Endometrium (tissue), 2 donors: ENCODE results near the gene GBE1.

Experiments
- FAIRE-seq: peaks from 2 replicates; lab custom pipeline; 2012; peaks lifted over from hg19 to GRCh38; lab: Jason Lieb, UNC
- donor health status: control.
- donor health status: control.

The GBE1 gene

GRCh38 chr3:81621277-81621676 lies 140.2 kb downstream of the GBE1 start:
- FAIRE-seq, result no peak

- no peak for FAIRE-seq
Observed at GRCh38 chr3:81620849-81621248, 140.6 kb downstream of the GBE1 start.

GRCh38 chr3:81612768-81613167 lies 148.7 kb downstream of the GBE1 start:
- FAIRE-seq, result no peak

GRCh38 chr3:81602781-81603180 lies 158.7 kb downstream of the GBE1 start:
- FAIRE-seq, result no peak

GRCh38 chr3:81601707-81602305 lies 159.6 kb downstream of the GBE1 start:
- no peak for FAIRE-seq

- no peak for FAIRE-seq
Observed at GRCh38 chr3:81592101-81592500, 169.3 kb downstream of the GBE1 start.

- no peak for FAIRE-seq
Observed at GRCh38 chr3:81585937-81586336, 175.5 kb downstream of the GBE1 start.

GRCh38 chr3:81585056-81585455 lies 176.4 kb downstream of the GBE1 start:
- FAIRE-seq, result no peak

- FAIRE-seq, result no peak
Observed at GRCh38 chr3:81581966-81582599, 179.4 kb downstream of the GBE1 start.

GRCh38 chr3:81580355-81580754 lies 181.1 kb downstream of the GBE1 start:
- no peak for FAIRE-seq

GRCh38 chr3:81579744-81580143 lies 181.7 kb downstream of the GBE1 start:
- FAIRE-seq, result no peak

GRCh38 chr3:81572201-81572756 lies 189.2 kb downstream of the GBE1 start:
- peak; percentile 82 for FAIRE-seq

GRCh38 chr3:81568378-81568777 lies 193.1 kb downstream of the GBE1 start:
- FAIRE-seq, result no peak

- no peak for FAIRE-seq
Observed at GRCh38 chr3:81565041-81565440, 196.4 kb downstream of the GBE1 start.

GRCh38 chr3:81558106-81558505 lies 203.3 kb downstream of the GBE1 start:
- FAIRE-seq, result peak; percentile 59

- FAIRE-seq, result no peak
Observed at GRCh38 chr3:81554801-81555200, 206.6 kb downstream of the GBE1 start.

- FAIRE-seq, result no peak
Observed at GRCh38 chr3:81554388-81554787, 207.1 kb downstream of the GBE1 start.

GRCh38 chr3:81550415-81550814 lies 211.0 kb downstream of the GBE1 start:
- FAIRE-seq, result no peak

GRCh38 chr3:81549831-81550230 lies 211.6 kb downstream of the GBE1 start:
- FAIRE-seq, result no peak

- FAIRE-seq, result no peak
Observed at GRCh38 chr3:81549388-81549787, 212.1 kb downstream of the GBE1 start.

- FAIRE-seq, result no peak
Observed at GRCh38 chr3:81545572-81545971, 215.9 kb downstream of the GBE1 start.

- no peak for FAIRE-seq
Observed at GRCh38 chr3:81544385-81544784, 217.1 kb downstream of the GBE1 start.

- FAIRE-seq, result no peak
Observed at GRCh38 chr3:81540787-81541186, 220.7 kb downstream of the GBE1 start.

GRCh38 chr3:81531846-81532245 lies 229.6 kb downstream of the GBE1 start:
- no peak for FAIRE-seq
